ENCODE results near the gene OR4D9. TPM values are rescaled to one million over a fixed set of nuclear protein-coding genes. Genes with fewer than 3 reads are reported as not detected.
"Not testable (repeated sequence)": the region's sequence is repeated elsewhere in the genome, so short reads cannot be mapped to it uniquely, and the experiment has no call there.

OR4D9 gene
- total RNA-seq, 4 donors from 2014 or later = not detected

DNA sequence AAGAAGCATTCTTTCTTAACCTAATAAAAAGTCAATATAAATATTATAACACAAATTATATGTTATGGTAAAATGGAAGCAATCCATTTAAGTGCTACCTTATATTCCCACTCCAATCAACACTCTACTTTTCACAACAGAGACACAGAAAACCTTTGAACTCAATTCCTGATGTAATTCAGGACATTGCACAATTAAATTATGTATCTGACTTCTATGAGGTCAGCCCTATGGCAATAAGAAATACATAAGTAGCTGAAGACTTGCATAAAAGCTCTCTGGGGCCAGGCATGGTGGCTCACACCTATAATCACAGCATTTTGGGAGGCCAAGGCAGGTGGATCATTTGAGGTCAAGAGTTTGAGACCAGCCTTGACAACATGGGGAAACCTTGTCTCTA is 31.4 kb upstream of the OR4D9 start:
- no peak for TF ChIP-seq POLR2A (IDR thresholded peaks at IDR 0.05)
- TF ChIP-seq, protein P1, sequence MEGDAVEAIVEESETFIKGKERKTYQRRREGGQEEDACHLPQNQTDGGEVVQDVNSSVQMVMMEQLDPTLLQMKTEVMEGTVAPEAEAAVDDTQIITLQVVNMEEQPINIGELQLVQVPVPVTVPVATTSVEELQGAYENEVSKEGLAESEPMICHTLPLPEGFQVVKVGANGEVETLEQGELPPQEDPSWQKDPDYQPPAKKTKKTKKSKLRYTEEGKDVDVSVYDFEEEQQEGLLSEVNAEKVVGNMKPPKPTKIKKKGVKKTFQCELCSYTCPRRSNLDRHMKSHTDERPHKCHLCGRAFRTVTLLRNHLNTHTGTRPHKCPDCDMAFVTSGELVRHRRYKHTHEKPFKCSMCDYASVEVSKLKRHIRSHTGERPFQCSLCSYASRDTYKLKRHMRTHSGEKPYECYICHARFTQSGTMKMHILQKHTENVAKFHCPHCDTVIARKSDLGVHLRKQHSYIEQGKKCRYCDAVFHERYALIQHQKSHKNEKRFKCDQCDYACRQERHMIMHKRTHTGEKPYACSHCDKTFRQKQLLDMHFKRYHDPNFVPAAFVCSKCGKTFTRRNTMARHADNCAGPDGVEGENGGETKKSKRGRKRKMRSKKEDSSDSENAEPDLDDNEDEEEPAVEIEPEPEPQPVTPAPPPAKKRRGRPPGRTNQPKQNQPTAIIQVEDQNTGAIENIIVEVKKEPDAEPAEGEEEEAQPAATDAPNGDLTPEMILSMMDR (IDR thresholded peaks at IDR 0.05 in 4 of 5, conservative IDR thresholded peaks at IDR 0.05 in 1 of 5) = no peak
- H3K4me3 ChIP-seq = no peak overlapping the region
- no peaks in the 10 kb centered on the region for H3K27me3 ChIP-seq
- DNase-seq = no peak
- no peaks in the 10 kb centered on the region for H3K36me3 ChIP-seq
- in situ Hi-C loops (cut with MboI; ENCODE audit: low sequenced_read_pairs in 4 of 4) (no loop called here), intact Hi-C loops (cut with DNase I; ENCODE audit: low total_unique reads) (no loop called here)
- no peaks in the 10 kb centered on the region for H3K9me3 ChIP-seq
- no peaks in the 10 kb centered on the region for H3K4me1 ChIP-seq
- H3K27ac ChIP-seq = no peak overlapping the region
- ATAC-seq = no peak

DNA sequence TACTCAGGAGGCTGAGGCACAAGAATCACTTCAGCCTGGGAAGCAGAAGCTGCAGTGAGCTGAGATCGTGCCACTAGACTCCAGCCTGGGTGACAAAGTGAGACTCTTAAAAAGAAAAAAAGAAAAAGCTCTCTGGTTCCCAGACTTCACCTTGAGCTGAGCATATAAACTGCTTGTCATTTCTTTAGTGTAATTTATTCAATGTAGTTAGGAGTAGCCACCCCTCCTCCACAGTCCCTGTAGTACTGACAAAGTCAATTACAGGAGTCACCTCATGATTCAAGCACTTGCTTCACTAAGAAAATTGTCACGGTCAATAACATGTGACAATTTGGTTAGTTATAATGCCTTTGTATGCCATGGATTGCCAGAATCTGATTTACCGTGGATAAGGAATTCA is 31.0 kb upstream of the OR4D9 start:
- DNase-seq (no peak), ATAC-seq (no peak)
- Histone ChIP-seq H3K4me1 (no peaks in the 10 kb centered on the region), H3K4me3 (no peak overlapping the region), H3K27me3 (no peaks in the 10 kb centered on the region), H3K36me3 (no peaks in the 10 kb centered on the region), H3K9me3 (no peaks in the 10 kb centered on the region), H3K27ac (no peak overlapping the region)
- in situ Hi-C loops (cut with MboI; ENCODE audit: low sequenced_read_pairs in 4 of 4) = no loop called here
- TF ChIP-seq, protein P1 (IDR thresholded peaks at IDR 0.05 in 4 of 5, conservative IDR thresholded peaks at IDR 0.05 in 1 of 5) = no peak
- no peak for TF ChIP-seq POLR2A (IDR thresholded peaks at IDR 0.05)
- intact Hi-C loops (cut with DNase I; ENCODE audit: low total_unique reads) = no loop called here

DNA sequence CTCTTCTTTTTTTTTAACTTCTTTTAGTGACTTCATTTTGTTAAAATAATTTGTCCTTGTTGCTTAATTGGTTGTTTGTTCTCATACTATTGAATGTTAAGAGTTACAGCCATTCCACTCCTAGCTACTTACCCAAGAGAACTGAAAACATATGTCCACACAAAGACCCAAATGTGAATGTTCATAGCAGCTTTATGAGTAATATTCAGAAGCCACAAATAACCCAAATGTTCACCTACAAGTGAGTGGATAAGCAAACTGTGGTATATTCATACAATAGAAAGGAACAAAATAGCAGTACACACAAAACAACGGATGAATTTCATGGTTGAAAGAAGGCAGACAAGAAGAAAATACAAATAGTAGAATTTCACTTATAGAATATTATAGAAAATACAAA is 9.4 kb upstream of the OR4D9 start:
- no peaks in the 10 kb centered on the region for H3K9me3 ChIP-seq
- H3K27me3 ChIP-seq = no peaks in the 10 kb centered on the region
- intact Hi-C loops (cut with DNase I; ENCODE audit: low total_unique reads) (no loop called here), in situ Hi-C loops (cut with MboI; ENCODE audit: low sequenced_read_pairs in 4 of 4) (no loop called here)
- TF ChIP-seq POLR2A (IDR thresholded peaks at IDR 0.05) = no peak
- TF ChIP-seq, protein P1 (IDR thresholded peaks at IDR 0.05 in 4 of 5, conservative IDR thresholded peaks at IDR 0.05 in 1 of 5) = no peak
- H3K4me1 ChIP-seq = no peaks in the 10 kb centered on the region
- DNase-seq (no peak), ATAC-seq (no peak)
- no peaks in the 10 kb centered on the region for H3K36me3 ChIP-seq
- H3K4me3 ChIP-seq = no peak overlapping the region
- H3K27ac ChIP-seq = no peak overlapping the region

DNA sequence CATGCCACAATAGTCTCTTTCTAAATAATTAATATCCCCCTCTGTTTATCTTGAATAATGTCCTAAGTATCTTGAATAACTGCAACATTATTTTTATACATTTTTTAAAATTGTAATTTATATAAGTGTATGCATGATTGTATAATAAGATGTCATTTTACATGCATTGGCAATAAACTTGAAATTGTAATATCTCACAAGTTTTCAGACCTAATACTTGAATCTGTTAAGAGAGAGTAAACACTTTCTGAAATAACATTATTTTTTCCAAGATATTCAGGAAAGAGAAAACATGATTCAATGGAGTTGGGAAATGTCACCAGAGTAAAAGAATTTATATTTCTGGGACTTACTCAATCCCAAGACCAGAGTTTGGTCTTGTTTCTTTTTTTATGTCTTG is 8.1 kb upstream of the OR4D9 start, which contains the start of gene OR4D11:
TSS of gene OR4D11 (plus strand) at position 301 of the 400 bp plus-strand sequence. CDS start at position 301, 0 bp downstream.
- intact Hi-C loops (cut with DNase I; ENCODE audit: low total_unique reads) (no loop called here), in situ Hi-C loops (cut with MboI; ENCODE audit: low sequenced_read_pairs in 4 of 4) (no loop called here)
- Histone ChIP-seq H3K36me3 (no peaks in the 10 kb centered on the region), H3K4me3 (no peak within 1 kb of the TSS), H3K27me3 (no peaks in the 10 kb centered on the region), H3K27ac (no peak within 1 kb of the TSS), H3K4me1 (no peaks in the 10 kb centered on the region), H3K9me3 (no peaks in the 10 kb centered on the region)
- DNase-seq (no peak), ATAC-seq (no peak)
- TF ChIP-seq POLR2A (IDR thresholded peaks at IDR 0.05) = no peak
- TF ChIP-seq, protein P1 (IDR thresholded peaks at IDR 0.05 in 4 of 5, conservative IDR thresholded peaks at IDR 0.05 in 1 of 5) = no peak

DNA sequence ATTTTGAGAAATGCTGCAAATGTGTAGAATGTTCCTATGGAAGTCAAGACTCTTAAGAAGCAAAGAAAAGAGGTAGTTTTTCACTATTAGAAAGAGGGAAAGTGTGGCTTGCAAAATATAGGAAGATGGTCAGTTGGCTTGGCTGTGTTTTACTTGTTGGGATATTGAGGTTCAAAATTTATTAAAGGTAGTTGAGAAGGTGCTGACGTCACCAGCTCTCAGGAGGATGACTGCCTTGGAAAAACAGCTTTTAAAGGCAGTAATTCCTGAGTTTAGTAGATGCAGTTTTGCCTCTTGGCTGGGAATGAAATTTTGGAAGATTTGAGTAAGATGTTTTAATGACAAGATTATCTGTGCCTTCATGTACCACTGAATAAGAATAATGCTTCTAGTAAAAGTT is 336 bp downstream of the OR4D9 start:
- Histone ChIP-seq H3K27ac (no peak overlapping the region), H3K36me3 (no peaks in the 10 kb centered on the region), H3K4me1 (no peaks in the 10 kb centered on the region), H3K27me3 (no peaks in the 10 kb centered on the region), H3K4me3 (no peak overlapping the region), H3K9me3 (no peaks in the 10 kb centered on the region)
- ATAC-seq (no peak), DNase-seq (no peak)
- TF ChIP-seq, protein P1 (IDR thresholded peaks at IDR 0.05 in 4 of 5, conservative IDR thresholded peaks at IDR 0.05 in 1 of 5) = no peak
- TF ChIP-seq POLR2A (IDR thresholded peaks at IDR 0.05) = no peak
- in situ Hi-C loops (cut with MboI; ENCODE audit: low sequenced_read_pairs in 4 of 4) (no loop called here), intact Hi-C loops (cut with DNase I; ENCODE audit: low total_unique reads) (no loop called here)

DNA sequence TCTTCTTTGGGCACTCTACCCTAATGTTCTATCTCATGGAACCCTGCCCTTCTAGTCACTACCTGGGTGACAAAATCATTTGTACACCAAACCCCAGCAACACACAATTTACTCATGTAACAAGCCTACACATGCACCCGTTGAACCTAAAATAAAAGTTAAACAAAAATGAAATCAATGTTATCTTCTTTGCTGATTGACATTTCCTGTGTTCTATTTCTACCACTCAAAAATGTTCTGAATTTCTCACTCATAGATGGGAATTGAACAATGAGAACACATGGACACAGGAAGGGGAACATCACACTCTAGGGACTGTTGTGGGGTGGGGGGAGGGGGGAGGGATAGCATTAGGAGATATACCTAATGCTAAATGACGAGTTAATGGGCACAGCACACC is 8.8 kb downstream of the OR4D9 start:
- H3K27ac ChIP-seq; H3K4me1 ChIP-seq; H3K27me3 ChIP-seq; DNase-seq; intact Hi-C loops (cut with DNase I; ENCODE audit: low total_unique reads); ATAC-seq; in situ Hi-C loops (cut with MboI; ENCODE audit: low sequenced_read_pairs in 4 of 4); H3K9me3 ChIP-seq; H3K36me3 ChIP-seq; H3K4me3 ChIP-seq: not testable (repeated sequence)

All from gastrocnemius medialis (tissue), 4 donors.